ENCODE results near the gene CAPN10.

The CAPN10 gene

DNA sequence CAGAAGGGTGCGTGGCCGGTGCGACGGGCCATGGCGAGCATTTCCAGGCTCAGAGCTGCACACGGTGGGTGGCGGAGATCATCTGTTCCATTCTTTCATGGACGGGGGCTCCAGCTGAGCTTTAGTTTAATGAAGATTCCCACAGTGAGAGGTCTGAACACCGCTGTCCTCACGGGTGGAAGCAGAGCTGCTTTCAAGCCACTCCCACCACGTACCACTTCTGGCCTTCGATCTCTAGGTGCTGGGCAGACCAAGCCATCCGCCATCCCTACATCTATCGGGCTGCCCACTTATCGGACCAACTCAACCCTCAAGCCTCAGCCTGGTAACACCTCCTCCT lies 57.2 kb downstream of the CAPN10 start:
- no peaks in the 10 kb centered on the region for H3K36me3 Mint-ChIP-seq (ENCODE audit: low read depth)
- H3K4me1 Mint-ChIP-seq (ENCODE audit: low read depth): peaks cover 10% of the 10 kb centered on the region
- H3K27ac Mint-ChIP-seq: no peak overlapping the region
- no peak for DNase-seq
- H3K4me3 Mint-ChIP-seq: no peak overlapping the region
- peaks cover 13% of the 10 kb centered on the region for H3K27me3 Mint-ChIP-seq
- no peaks in the 10 kb centered on the region for H3K9me3 Mint-ChIP-seq

DNA sequence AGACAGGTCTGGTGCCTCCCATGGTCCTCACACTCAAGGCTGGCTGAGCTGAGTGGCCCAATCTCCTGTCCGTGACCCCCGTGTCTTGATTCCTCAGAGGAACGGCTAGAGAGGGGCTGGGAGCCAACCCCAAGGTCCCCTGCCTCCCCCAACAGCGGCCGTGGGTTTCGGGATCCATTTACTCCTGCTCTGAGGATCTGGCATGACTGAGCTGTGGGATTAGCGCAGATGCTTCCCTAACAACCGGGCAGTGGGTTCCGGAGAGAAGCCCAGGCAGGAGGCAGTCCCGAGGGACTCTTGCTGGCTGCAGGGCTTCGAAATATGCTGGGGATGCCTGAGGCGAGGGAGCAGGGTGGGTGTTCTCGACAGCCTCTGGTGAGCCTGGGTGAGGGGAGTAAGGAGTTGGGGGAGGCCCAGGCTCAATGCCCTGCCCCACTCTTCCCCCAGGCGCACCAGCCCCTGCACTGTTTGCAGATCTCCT lies 57.7 kb downstream of the CAPN10 start:
- H3K4me1 Mint-ChIP-seq (ENCODE audit: low read depth): peaks cover 10% of the 10 kb centered on the region
- DNase-seq: no peak
- no peak overlapping the region for H3K4me3 Mint-ChIP-seq
- H3K27me3 Mint-ChIP-seq: peaks cover 13% of the 10 kb centered on the region
- H3K9me3 Mint-ChIP-seq: no peaks in the 10 kb centered on the region
- no peak overlapping the region for H3K27ac Mint-ChIP-seq
- H3K36me3 Mint-ChIP-seq (ENCODE audit: low read depth): no peaks in the 10 kb centered on the region

- H3K27me3 Mint-ChIP-seq: peaks cover 13% of the 10 kb centered on the region
- peaks cover 10% of the 10 kb centered on the region for H3K4me1 Mint-ChIP-seq (ENCODE audit: low read depth)
- no peaks in the 10 kb centered on the region for H3K9me3 Mint-ChIP-seq
- H3K27ac Mint-ChIP-seq: no peak overlapping the region
- DNase-seq: peak; percentile 26
- H3K36me3 Mint-ChIP-seq (ENCODE audit: low read depth): no peaks in the 10 kb centered on the region
- no peak overlapping the region for H3K4me3 Mint-ChIP-seq
These were observed 58.3 kb downstream of the CAPN10 start for GRCh38 chr2:240644859-240645301.

DNA sequence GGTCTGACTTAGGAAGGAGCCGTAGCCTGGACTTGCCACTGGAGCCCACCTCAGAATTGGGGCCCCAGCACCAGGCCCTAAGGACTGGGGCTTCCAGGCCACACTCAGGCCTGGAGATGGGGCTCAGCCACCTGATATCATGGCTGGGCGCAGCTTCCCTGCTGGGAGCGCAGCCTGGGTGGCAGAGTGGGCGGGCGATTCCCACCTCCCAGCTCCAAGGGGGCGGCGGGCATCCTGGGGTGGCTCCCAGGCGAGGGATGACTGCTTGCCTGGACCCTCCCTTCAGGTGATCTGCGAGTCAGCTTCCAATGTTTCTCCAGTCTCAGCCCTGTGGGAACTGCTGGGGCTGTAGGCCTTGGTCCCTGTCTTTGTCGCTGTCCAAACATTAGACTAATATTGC lies 58.8 kb downstream of the CAPN10 start:
- Mint-ChIP-seq H3K27me3 (peaks cover 13% of the 10 kb centered on the region), H3K4me3 (no peak overlapping the region), H3K4me1 (ENCODE audit: low read depth) (peaks cover 10% of the 10 kb centered on the region), H3K27ac (no peak overlapping the region), H3K36me3 (ENCODE audit: low read depth) (no peaks in the 10 kb centered on the region), H3K9me3 (no peaks in the 10 kb centered on the region)
- DNase-seq: no peak

DNA sequence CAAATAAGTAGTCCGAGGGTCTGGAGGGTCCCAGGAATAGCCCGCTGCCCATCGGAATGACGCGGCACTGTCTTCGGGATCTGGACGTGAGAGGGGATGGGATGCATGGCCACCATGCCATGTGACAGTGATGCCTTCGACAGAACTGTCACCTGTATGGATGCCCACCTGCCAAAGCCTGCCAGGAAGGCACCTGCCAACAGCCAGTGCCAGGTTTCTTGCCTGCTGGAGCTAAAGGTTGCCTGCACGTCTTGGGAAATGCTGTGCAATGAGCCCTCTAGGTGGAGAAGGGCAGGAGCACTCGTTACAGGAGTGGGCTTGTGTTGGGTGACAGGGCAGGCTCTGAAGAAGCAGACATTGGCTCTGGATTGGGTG lies 59.3 kb downstream of the CAPN10 start:
- no peak for DNase-seq
- Mint-ChIP-seq H3K36me3 (ENCODE audit: low read depth) (no peaks in the 10 kb centered on the region), H3K27ac (no peak overlapping the region), H3K4me3 (no peak overlapping the region), H3K4me1 (ENCODE audit: low read depth) (peaks cover 10% of the 10 kb centered on the region), H3K27me3 (peaks cover 13% of the 10 kb centered on the region), H3K9me3 (no peaks in the 10 kb centered on the region)

DNA sequence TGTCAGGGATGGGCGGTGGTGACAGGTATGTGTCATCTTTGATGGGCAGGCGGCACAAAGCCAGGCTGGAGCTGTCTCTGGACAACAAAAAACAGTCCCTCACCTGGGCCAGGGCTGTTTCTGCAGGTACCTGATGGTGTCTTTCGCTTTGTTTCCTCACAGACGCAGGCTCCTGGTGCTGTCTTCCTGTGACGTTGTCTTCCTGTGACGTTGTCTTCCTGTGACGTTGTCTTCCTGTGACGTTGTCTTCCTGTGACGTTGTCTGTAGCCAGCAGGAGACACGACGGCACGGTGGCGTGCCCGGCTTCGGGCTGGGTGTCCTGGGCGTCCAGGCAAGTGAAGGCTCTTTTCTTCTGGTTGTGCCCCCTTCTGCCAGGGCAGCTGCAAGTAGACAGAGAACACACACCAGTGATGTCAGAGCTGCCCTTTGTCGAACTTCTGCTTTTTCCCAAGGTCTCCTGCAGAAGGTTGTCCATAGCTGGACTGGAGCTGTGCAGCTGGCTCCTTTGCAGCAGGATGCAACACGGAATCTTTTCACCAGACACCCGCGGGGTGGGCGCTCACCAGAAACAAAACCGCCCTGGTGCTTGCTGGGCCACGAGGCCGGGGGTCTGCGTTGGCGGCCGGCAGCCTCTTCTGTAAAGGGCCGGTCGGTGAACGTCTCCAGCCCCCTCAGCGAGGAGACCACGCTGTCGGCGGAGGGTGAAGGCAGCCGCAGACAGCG lies 59.8 kb downstream of the CAPN10 start:
- Mint-ChIP-seq H3K27me3 (peaks cover 17% of the 10 kb centered on the region), H3K9me3 (no peaks in the 10 kb centered on the region), H3K36me3 (ENCODE audit: low read depth) (no peaks in the 10 kb centered on the region), H3K27ac (peak overlapping the region; percentile 57), H3K4me3 (no peak overlapping the region), H3K4me1 (ENCODE audit: low read depth) (peaks cover 10% of the 10 kb centered on the region)
- peak; percentile 34 for DNase-seq

- Mint-ChIP-seq H3K27me3 (peaks cover 17% of the 10 kb centered on the region), H3K36me3 (ENCODE audit: low read depth) (no peaks in the 10 kb centered on the region)
These were observed 60.5 kb downstream of the CAPN10 start for GRCh38 chr2:240646900-240647502.

GRCh38 chr2:240647503-240648154 lies 61.1 kb downstream of the CAPN10 start:
- Mint-ChIP-seq H3K4me3 (no peak overlapping the region), H3K27ac (no peak overlapping the region), H3K36me3 (ENCODE audit: low read depth) (no peaks in the 10 kb centered on the region), H3K4me1 (ENCODE audit: low read depth) (peaks cover 10% of the 10 kb centered on the region), H3K27me3 (peaks cover 19% of the 10 kb centered on the region), H3K9me3 (no peaks in the 10 kb centered on the region)
- DNase-seq: peak; percentile 22

More at GRCh38 chr2:240646900-240647502, 60.5 kb downstream of the CAPN10 start:
- Mint-ChIP-seq H3K4me1 (ENCODE audit: low read depth) (peaks cover 10% of the 10 kb centered on the region), H3K9me3 (no peaks in the 10 kb centered on the region), H3K27ac (no peak overlapping the region), H3K4me3 (no peak overlapping the region)
- no peak for DNase-seq

DNA sequence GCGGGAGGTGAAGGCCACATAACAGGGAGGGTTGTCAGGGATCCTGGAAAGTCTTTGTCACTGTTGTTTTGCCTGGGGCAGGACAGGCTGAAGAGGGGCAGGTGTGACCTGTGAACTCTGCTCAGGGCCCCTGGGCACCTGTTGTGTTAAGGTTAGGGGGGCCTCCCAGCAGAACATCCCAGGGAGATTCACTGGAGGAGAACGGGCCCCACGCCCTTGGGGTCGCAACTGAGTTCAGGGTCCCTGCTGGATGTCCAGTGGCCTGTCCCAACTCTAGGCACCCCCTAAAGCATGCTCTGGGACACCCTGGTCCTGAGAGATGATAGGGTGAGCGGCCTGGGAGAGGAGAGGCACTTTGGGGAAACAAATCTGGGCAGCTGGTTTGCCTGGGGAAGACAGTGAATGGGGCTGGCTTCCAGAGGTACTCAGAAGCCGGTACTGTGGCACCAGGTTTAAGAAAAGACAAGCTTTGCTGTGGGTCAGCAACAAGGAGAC lies 61.7 kb downstream of the CAPN10 start:
- Mint-ChIP-seq H3K27me3 (peaks cover 21% of the 10 kb centered on the region), H3K36me3 (ENCODE audit: low read depth) (no peaks in the 10 kb centered on the region), H3K27ac (no peak overlapping the region)

More for the DNA sequence above, 61.7 kb downstream of the CAPN10 start:
- peaks cover 10% of the 10 kb centered on the region for H3K4me1 Mint-ChIP-seq (ENCODE audit: low read depth)
- peak; percentile 26 for DNase-seq
- H3K9me3 Mint-ChIP-seq: no peaks in the 10 kb centered on the region
- no peak overlapping the region for H3K4me3 Mint-ChIP-seq

Data from activated T-cell treated with anti-CD3 and anti-CD28 coated beads, Interleukin-2, amount 50 U/mL, for 24 hours (primary cell).